OCI-LY7 (cell line): ENCODE results near the gene FHOD3. TPM values are rescaled to one million over a fixed set of nuclear protein-coding genes. Genes with fewer than 3 reads are reported as not detected.

Source experiments
- BruUV-seq: library from RNA; stranded (reverse); fragments of 400-500 nt; replicated peaks from 2 replicates; lab custom pipeline; 2021; lab: Mats Ljungman, UMichigan
- CTCF ChIA-PET: fragments of 300-600 bp; sonication (Branson Sonifier 250); formaldehyde crosslinking; loops from one replicate; lab custom pipeline; 2022; ENCODE audit warnings: antibody characterized with exemption; ENCODE audit not compliant: unreplicated experiment; lab: Charles Lee
- POLR2A ChIA-PET: fragments of 300-600 bp; sonication (Branson Sonifier 250); formaldehyde crosslinking; loops from one replicate; lab custom pipeline; 2022; ENCODE audit warnings: antibody characterized with exemption; lab: Charles Lee
- DNase-seq: peaks from one replicate; pipeline ENCODE4 v3.0.0-alpha.2; 2015; ENCODE audit warnings: low spot score
- H2AFZ ChIP-seq: fragments of 200-600 bp; sonication (generic), shearing (Covaris generic); 2 replicates; pipeline ENCODE4 v1.6.1; 2014; ENCODE audit warnings: mild to moderate bottlenecking, antibody characterized with exemption, low read length, moderate library complexity
- H3K27ac ChIP-seq: fragments of 200-600 bp; sonication (generic); 2 replicates; pipeline ENCODE4 v1.5.1; 2014; ENCODE audit warnings: mixed run types, low read depth, mild to moderate bottlenecking, moderate library complexity, low read length, inconsistent platforms; ENCODE audit not compliant: poor library complexity, severe bottlenecking
- H3K36me3 ChIP-seq: fragments of 200-600 bp; sonication (generic); 2 replicates; pipeline ENCODE4 v1.6.1; 2014; ENCODE audit warnings: mild to moderate bottlenecking, antibody characterized with exemption, low read length, moderate library complexity, mixed read lengths; ENCODE audit not compliant: insufficient read depth
- H3K4me1 ChIP-seq: fragments of 200-600 bp; sonication (generic); 2 replicates; pipeline ENCODE4 v1.5.1; 2014; ENCODE audit warnings: mild to moderate bottlenecking, low read length; ENCODE audit not compliant: insufficient read depth, poor library complexity, severe bottlenecking
- H3K4me2 ChIP-seq: fragments of 200-600 bp; sonication (generic); 2 replicates; pipeline ENCODE4 v1.6.1; 2014; ENCODE audit warnings: mild to moderate bottlenecking, low read length
- H3K4me3 ChIP-seq: fragments of 200-600 bp; sonication (generic); 2 replicates; pipeline ENCODE4 v1.5.1; 2014; ENCODE audit warnings: mild to moderate bottlenecking, low read depth, low read length; ENCODE audit not compliant: poor library complexity, severe bottlenecking
- H3K79me2 ChIP-seq: fragments of 200-600 bp; sonication (generic); 2 replicates; pipeline ENCODE4 v1.6.1; 2016; ENCODE audit warnings: low read depth, mild to moderate bottlenecking, low read length, moderate library complexity, mixed read lengths; ENCODE audit not compliant: insufficient read depth
- H3K9me2 ChIP-seq: fragments of 200-600 bp; sonication (generic); 2 replicates; pipeline ENCODE4 v1.6.1; 2016; ENCODE audit warnings: mild to moderate bottlenecking, low read length, mixed read lengths; ENCODE audit not compliant: insufficient read depth
- H3K9me3 ChIP-seq: fragments of 200-600 bp; sonication (generic); 2 replicates; pipeline ENCODE4 v1.6.1; 2014; ENCODE audit warnings: mild to moderate bottlenecking, mixed run types, low read length, mixed read lengths
- H4K20me1 ChIP-seq: fragments of 200-600 bp; sonication (generic); 2 replicates; pipeline ENCODE4 v1.6.1; 2014; ENCODE audit warnings: mild to moderate bottlenecking, antibody characterized with exemption, low read length, moderate library complexity, mixed read lengths; ENCODE audit not compliant: insufficient read depth
- EZH2phosphoT487 ChIP-seq: fragments of 200-600 bp; sonication (generic); IDR thresholded peaks from 2 replicates; pipeline ENCODE4 v1.6.1; 2018; ENCODE audit warnings: low read depth, borderline replicate concordance, mild to moderate bottlenecking, mixed run types, antibody characterized with exemption, low read length, moderate library complexity, mixed read lengths
- intact Hi-C: fragments of 100-400 bp; cut with micrococcal nuclease; formaldehyde crosslinking; loops from one replicate; pipeline ENCODE4 v1.10.0; 2022; ENCODE audit not compliant: unreplicated experiment
- total RNA-seq, 2 experiments: library from RNA; depleted of rRNA in 1 of 2; stranded (reverse); fragments of >200 nt in 1 of 2; shearing (Covaris generic) in 1 of 2; gene quantifications; 2 replicates each; pipeline ENCODE4 v1.2.3, GENCODE V29; 2014 to 2022
- TF ChIP-seq, protein P1 (sequence below): fragments of 200-600 bp; sonication (generic); conservative IDR thresholded peaks from 2 replicates; pipeline ENCODE4 v1.5.1; 2014; ENCODE audit warnings: mild to moderate bottlenecking, antibody characterized with exemption, low read length, moderate library complexity, mixed read lengths

The FHOD3 gene
- total RNA-seq, 2 experiments from 2014 or later, result 0.06 to 2.4 TPM

DNA sequence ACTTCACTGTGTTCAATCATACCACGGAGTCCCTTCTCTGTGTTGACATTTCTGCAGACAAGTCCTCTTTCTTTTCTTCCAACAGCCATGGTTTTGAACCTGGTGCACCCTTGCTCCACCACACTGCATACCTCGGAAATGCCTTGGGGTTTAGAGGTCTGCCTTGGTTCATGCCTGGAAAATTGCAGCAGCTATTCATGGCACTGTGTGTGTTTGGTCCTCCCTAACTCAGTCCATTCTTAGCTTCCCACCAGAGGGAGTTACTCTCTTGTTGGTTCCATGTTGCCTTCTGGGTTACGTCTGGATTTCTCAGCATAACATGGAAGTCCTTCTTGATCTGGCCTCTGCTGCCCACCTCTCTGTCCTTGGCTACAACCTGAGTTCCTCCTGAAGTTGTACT, 206.0 kb downstream of the FHOD3 start:
- no peak overlapping the region for H3K4me2 ChIP-seq
- ChIA-PET POLR2A (no interaction called here), CTCF (no interaction called here)
- H3K4me3 ChIP-seq, result no peak overlapping the region
- H3K27ac ChIP-seq, result no peak overlapping the region
- intact Hi-C loops, result no loop called here
- no peak for TF ChIP-seq EZH2phosphoT487
- TF ChIP-seq, protein P1, sequence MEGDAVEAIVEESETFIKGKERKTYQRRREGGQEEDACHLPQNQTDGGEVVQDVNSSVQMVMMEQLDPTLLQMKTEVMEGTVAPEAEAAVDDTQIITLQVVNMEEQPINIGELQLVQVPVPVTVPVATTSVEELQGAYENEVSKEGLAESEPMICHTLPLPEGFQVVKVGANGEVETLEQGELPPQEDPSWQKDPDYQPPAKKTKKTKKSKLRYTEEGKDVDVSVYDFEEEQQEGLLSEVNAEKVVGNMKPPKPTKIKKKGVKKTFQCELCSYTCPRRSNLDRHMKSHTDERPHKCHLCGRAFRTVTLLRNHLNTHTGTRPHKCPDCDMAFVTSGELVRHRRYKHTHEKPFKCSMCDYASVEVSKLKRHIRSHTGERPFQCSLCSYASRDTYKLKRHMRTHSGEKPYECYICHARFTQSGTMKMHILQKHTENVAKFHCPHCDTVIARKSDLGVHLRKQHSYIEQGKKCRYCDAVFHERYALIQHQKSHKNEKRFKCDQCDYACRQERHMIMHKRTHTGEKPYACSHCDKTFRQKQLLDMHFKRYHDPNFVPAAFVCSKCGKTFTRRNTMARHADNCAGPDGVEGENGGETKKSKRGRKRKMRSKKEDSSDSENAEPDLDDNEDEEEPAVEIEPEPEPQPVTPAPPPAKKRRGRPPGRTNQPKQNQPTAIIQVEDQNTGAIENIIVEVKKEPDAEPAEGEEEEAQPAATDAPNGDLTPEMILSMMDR, result no peak
- no peaks in the 10 kb centered on the region for H3K9me2 ChIP-seq
- no peaks in the 10 kb centered on the region for H3K79me2 ChIP-seq
- no peaks in the 10 kb centered on the region for H4K20me1 ChIP-seq
- H2AFZ ChIP-seq, result no peak overlapping the region
- no peak for DNase-seq
- H3K4me1 ChIP-seq, result no peaks in the 10 kb centered on the region
- no peaks in the 10 kb centered on the region for H3K9me3 ChIP-seq
- BruUV-seq, result no TSS peak
- H3K36me3 ChIP-seq, result no peaks in the 10 kb centered on the region

DNA sequence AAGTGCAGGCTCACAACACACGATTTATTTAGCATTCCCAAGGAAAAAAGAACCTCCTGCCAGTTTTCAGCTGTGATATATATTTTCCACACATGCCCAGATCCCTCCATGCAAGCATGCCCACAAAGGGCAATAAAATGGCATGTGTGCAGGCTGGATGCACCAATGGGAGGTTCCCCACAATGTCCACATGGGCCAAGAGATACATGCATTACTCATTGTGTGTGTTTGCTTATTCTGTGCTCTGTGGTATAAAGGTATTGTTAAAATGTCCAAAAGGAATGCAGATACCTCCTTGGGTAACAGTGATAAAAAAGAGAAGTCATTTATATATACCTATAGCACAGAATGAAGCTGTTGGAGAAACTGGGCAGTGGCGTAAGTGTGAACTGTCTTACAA, 207.4 kb downstream of the FHOD3 start:
- Histone ChIP-seq H3K4me1 (no peaks in the 10 kb centered on the region), H3K27ac (no peak overlapping the region), H3K36me3 (no peaks in the 10 kb centered on the region), H3K9me3 (no peaks in the 10 kb centered on the region), H2AFZ (no peak overlapping the region), H3K79me2 (no peaks in the 10 kb centered on the region), H4K20me1 (no peaks in the 10 kb centered on the region), H3K9me2 (no peaks in the 10 kb centered on the region), H3K4me2 (no peak overlapping the region), H3K4me3 (no peak overlapping the region)
- TF ChIP-seq, protein P1, result no peak
- no peak for TF ChIP-seq EZH2phosphoT487
- ChIA-PET CTCF (no interaction called here), POLR2A (no interaction called here)
- DNase-seq, result no peak
- intact Hi-C loops, result no loop called here
- no TSS peak for BruUV-seq

DNA sequence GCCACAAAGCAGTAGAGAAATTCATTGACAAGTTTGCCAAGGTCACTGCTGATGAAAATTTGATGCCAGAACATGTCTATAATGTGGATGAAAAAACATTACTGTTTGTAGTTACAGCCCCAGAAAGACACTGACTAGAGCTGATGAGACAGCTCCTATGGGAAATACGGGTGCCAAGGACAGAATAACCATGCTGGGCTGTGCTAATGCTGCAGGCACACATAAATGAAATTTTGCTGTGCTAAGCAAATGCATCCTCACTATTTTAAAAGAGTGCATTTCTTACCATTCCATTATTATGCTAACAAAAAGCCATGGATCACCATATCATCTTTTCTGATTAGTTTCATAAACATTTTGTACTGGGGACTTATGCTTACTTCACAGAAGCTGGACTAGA, 208.2 kb downstream of the FHOD3 start:
- ChIA-PET POLR2A (no interaction called here), CTCF (no interaction called here)
- no peak overlapping the region for H2AFZ ChIP-seq
- no peaks in the 10 kb centered on the region for H3K36me3 ChIP-seq
- TF ChIP-seq EZH2phosphoT487, result no peak
- TF ChIP-seq, protein P1, result no peak
- intact Hi-C loops, result no loop called here
- H3K9me2 ChIP-seq, result no peaks in the 10 kb centered on the region
- H3K9me3 ChIP-seq, result no peaks in the 10 kb centered on the region
- no peaks in the 10 kb centered on the region for H3K4me1 ChIP-seq
- no TSS peak for BruUV-seq
- H3K4me3 ChIP-seq, result no peak overlapping the region
- no peaks in the 10 kb centered on the region for H3K79me2 ChIP-seq
- no peak for DNase-seq
- H4K20me1 ChIP-seq, result no peaks in the 10 kb centered on the region
- H3K27ac ChIP-seq, result no peak overlapping the region
- no peak overlapping the region for H3K4me2 ChIP-seq
